Ishikawa (cell line): Measurements from ENCODE around the gene RYR3.

ENCODE experiments used
- CEBPB ChIP-seq: IDR thresholded peaks from 2 replicates; pipeline ENCODE4 v1.6.1; 2012
- CREB1 ChIP-seq: IDR thresholded peaks from 2 replicates; pipeline ENCODE4 v1.6.1; 2012; ENCODE audit warnings: low read depth
- EGR1 ChIP-seq: IDR thresholded peaks from 2 replicates; pipeline ENCODE4 v1.6.1; 2012
- EP300 ChIP-seq: IDR thresholded peaks from 2 replicates; pipeline ENCODE4 v1.6.1; 2012; ENCODE audit warnings: borderline replicate concordance
- FOXM1 ChIP-seq: IDR thresholded peaks from 2 replicates; pipeline ENCODE4 v1.6.1; 2012; ENCODE audit warnings: low read depth, borderline replicate concordance
- MAX ChIP-seq: IDR thresholded peaks from 2 replicates; pipeline ENCODE4 v1.6.1; 2012
- NFIC ChIP-seq: IDR thresholded peaks from 2 replicates; pipeline ENCODE4 v1.6.1; 2012
- RAD21 ChIP-seq: IDR thresholded peaks from 2 replicates; pipeline ENCODE4 v1.6.1; 2012; ENCODE audit warnings: low read depth
- REST ChIP-seq: IDR thresholded peaks from 2 replicates; pipeline ENCODE4 v1.6.1; 2012; ENCODE audit warnings: low read depth, mild to moderate bottlenecking
- TAF1 ChIP-seq: IDR thresholded peaks from 2 replicates; pipeline ENCODE4 v1.6.1; 2012; ENCODE audit warnings: low read depth, mild to moderate bottlenecking
- TCF12 ChIP-seq: IDR thresholded peaks from 2 replicates; pipeline ENCODE4 v1.6.1; 2012; ENCODE audit warnings: low read depth
- TEAD4 ChIP-seq: IDR thresholded peaks from 2 replicates; pipeline ENCODE4 v1.6.1; 2012
- USF1 ChIP-seq: IDR thresholded peaks from 2 replicates; pipeline ENCODE4 v1.6.1; 2012
- YY1 ChIP-seq: IDR thresholded peaks from 2 replicates; pipeline ENCODE4 v1.6.1; 2012; ENCODE audit warnings: low read depth
- ZBTB7A ChIP-seq: IDR thresholded peaks from 2 replicates; pipeline ENCODE4 v1.6.1; 2012; ENCODE audit warnings: low read depth

Gene RYR3

GRCh38 chr15:33629647-33630046, 318.9 kb downstream of the RYR3 start:
- no peak for TF ChIP-seq CREB1
- TF ChIP-seq FOXM1 = no peak

GRCh38 chr15:33636234-33636633, 325.5 kb downstream of the RYR3 start:
- TF ChIP-seq FOXM1 (no peak), EGR1 (no peak), ZBTB7A (no peak), CREB1 (no peak), NFIC (no peak), TAF1 (no peak), YY1 (no peak), EP300 (no peak), TCF12 (no peak), REST (no peak), RAD21 (no peak), USF1 (no peak), MAX (no peak), TEAD4 (no peak), CEBPB (no peak)

GRCh38 chr15:33636958-33637357, 326.2 kb downstream of the RYR3 start:
- no peak for TF ChIP-seq CREB1
- no peak for TF ChIP-seq TEAD4
- no peak for TF ChIP-seq RAD21
- TF ChIP-seq YY1 = no peak

GRCh38 chr15:33638453-33638852, 327.7 kb downstream of the RYR3 start:
- no peak for TF ChIP-seq NFIC

GRCh38 chr15:33639051-33639450, 328.3 kb downstream of the RYR3 start:
- TF ChIP-seq CEBPB (no peak), REST (no peak), ZBTB7A (no peak), RAD21 (no peak), CREB1 (no peak)

GRCh38 chr15:33639456-33639855, 328.7 kb downstream of the RYR3 start:
- TF ChIP-seq MAX = no peak
- no peak for TF ChIP-seq TEAD4
- TF ChIP-seq EP300 = no peak
- no peak for TF ChIP-seq RAD21
- no peak for TF ChIP-seq ZBTB7A
- no peak for TF ChIP-seq CREB1
- no peak for TF ChIP-seq NFIC
- no peak for TF ChIP-seq FOXM1
- TF ChIP-seq USF1 = no peak
- TF ChIP-seq TCF12 = no peak
- TF ChIP-seq EGR1 = no peak
- TF ChIP-seq REST = no peak
- TF ChIP-seq YY1 = no peak
- TF ChIP-seq CEBPB = no peak
- TF ChIP-seq TAF1 = no peak
